ENCODE data around the gene CDCP2.

Gene CDCP2

GRCh38 chr1:54135436-54136120 lies 17.2 kb downstream of the CDCP2 start:
- no peak for DNase-seq

- DNase-seq: no peak
Measured at GRCh38 chr1:54134295-54134694, 18.5 kb downstream of the CDCP2 start.

GRCh38 chr1:54132495-54132894 lies 20.3 kb downstream of the CDCP2 start:
- DNase-seq: no peak

GRCh38 chr1:54131419-54131818 lies 21.4 kb downstream of the CDCP2 start:
- no peak for DNase-seq

- DNase-seq: no peak
Measured at GRCh38 chr1:54129858-54130257, 22.9 kb downstream of the CDCP2 start.

GRCh38 chr1:54127594-54128300 lies 25.1 kb downstream of the CDCP2 start:
- DNase-seq: no peak

- no peak for DNase-seq
Measured at GRCh38 chr1:54126271-54126815, 26.5 kb downstream of the CDCP2 start.

- DNase-seq: no peak
Measured at GRCh38 chr1:54125386-54126070, 27.3 kb downstream of the CDCP2 start.

- DNase-seq: no peak
Measured at GRCh38 chr1:54124906-54125305, 27.9 kb downstream of the CDCP2 start.

GRCh38 chr1:54124472-54124871 lies 28.3 kb downstream of the CDCP2 start:
- DNase-seq: peak; percentile 95

GRCh38 chr1:54122992-54123391 lies 29.8 kb downstream of the CDCP2 start:
- DNase-seq: no peak

GRCh38 chr1:54122135-54122751 lies 30.6 kb downstream of the CDCP2 start:
- DNase-seq: no peak

- DNase-seq: peak; percentile 71
Measured at GRCh38 chr1:54121482-54122134, 31.2 kb downstream of the CDCP2 start.

GRCh38 chr1:54120698-54121481 lies 31.9 kb downstream of the CDCP2 start:
- DNase-seq: no peak

GRCh38 chr1:54120018-54120697 lies 32.6 kb downstream of the CDCP2 start:
- DNase-seq: no peak

GRCh38 chr1:54118704-54119103 lies 34.1 kb downstream of the CDCP2 start:
- DNase-seq: no peak

GRCh38 chr1:54117815-54118563 lies 34.8 kb downstream of the CDCP2 start:
- no peak for DNase-seq

- no peak for DNase-seq
Measured at GRCh38 chr1:54115520-54115919, 37.3 kb downstream of the CDCP2 start.

- DNase-seq: no peak
Measured at GRCh38 chr1:54114955-54115354, 37.8 kb downstream of the CDCP2 start.

- DNase-seq: no peak
Measured at GRCh38 chr1:54114001-54114400, 38.8 kb downstream of the CDCP2 start.
